VCaP (cell line): Measurements from ENCODE around the gene CDC73.

Experiments
- H3K27ac ChIP-seq: fragments of 450-650 bp; 2 replicates; pipeline ENCODE4 v1.5.1; 2017
- TF ChIP-seq, protein P1 (sequence below): fragments of 450-650 bp; conservative IDR thresholded peaks from 2 replicates; pipeline ENCODE4 v1.5.1; 2017; ENCODE audit warnings: mild to moderate bottlenecking, moderate library complexity

CDC73 gene

DNA sequence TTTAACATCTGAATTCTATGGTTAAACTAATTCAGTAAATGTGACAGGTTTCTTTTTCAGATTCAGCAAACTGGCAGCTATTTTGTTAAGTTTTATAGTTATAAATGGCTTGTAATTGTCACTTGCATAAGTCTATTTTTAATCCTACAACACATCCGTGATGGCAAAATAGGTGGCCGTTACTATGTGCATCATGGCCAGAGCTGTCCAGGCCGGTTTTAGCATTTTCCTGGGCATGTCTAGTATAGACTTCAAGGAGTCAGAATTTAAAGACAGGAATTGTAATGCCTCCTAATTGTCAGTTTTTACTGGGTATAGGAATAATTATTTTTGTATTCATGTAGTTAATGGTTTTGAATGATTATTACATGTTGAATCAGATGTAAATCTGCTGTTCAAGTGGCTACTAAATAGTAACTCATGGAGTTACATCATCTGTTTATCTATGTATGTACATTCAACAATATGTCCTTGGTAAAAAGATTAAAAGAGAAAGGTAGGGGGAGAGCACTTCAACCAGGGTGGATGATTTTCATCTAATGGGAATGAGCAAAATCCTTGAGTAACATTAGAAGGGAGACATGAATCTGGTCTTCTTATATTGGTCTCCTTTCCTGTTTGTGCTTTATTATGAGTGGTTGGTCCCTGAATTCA, 67.7 kb downstream of the CDC73 start:
- TF ChIP-seq, protein P1, sequence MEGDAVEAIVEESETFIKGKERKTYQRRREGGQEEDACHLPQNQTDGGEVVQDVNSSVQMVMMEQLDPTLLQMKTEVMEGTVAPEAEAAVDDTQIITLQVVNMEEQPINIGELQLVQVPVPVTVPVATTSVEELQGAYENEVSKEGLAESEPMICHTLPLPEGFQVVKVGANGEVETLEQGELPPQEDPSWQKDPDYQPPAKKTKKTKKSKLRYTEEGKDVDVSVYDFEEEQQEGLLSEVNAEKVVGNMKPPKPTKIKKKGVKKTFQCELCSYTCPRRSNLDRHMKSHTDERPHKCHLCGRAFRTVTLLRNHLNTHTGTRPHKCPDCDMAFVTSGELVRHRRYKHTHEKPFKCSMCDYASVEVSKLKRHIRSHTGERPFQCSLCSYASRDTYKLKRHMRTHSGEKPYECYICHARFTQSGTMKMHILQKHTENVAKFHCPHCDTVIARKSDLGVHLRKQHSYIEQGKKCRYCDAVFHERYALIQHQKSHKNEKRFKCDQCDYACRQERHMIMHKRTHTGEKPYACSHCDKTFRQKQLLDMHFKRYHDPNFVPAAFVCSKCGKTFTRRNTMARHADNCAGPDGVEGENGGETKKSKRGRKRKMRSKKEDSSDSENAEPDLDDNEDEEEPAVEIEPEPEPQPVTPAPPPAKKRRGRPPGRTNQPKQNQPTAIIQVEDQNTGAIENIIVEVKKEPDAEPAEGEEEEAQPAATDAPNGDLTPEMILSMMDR = no peak
- H3K27ac ChIP-seq = no peak overlapping the region

DNA sequence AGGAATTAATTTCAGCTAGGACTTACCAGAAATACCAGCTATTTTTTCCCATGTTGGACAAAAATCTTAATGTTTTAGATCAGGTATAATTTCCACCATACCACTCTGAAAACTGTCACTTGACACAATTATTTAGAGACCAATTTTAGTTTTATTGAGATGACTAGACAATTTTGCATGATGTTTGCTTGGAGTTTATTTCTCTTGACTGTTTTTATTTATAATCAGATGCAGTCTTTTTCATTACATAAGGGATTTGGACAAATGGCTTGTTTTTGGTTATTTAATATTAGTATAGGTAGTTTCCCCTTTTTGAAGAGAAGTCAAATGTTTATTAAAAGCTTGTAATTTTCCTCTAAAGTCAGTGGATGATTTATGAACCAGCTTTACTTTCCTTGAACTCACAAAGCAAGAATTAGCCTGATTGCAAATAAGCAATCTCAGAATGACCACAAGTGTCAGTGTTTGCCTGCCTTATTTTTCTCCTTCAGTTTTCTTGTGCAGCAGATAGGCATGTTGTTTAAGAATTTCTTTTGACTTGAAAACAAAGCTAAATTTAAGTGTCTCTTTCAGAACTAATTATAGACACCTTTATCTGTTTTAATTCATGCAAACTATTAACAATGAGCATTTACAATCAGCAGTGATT, 68.4 kb downstream of the CDC73 start:
- TF ChIP-seq, protein P1 = peak; percentile 70
- H3K27ac ChIP-seq = no peak overlapping the region

DNA sequence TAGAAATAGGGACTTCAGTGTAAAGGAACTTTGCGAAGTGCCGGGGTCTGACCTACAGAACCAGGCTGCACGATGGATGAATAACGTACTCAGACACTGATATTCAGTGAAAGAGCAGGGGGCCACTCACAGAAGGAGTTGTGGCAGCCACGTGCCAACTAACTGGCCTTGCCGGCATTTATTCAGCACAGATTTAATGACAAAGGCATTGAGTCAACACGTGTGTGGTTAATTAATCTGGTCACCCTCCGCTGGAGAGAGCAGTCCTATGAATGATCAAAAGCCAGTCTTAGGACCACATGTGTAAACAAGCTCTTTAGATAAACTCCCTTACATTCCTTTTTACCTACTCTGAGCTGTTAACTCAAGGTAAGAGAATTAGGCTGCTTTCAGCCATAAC, 70.8 kb downstream of the CDC73 start:
- H3K27ac ChIP-seq = no peak overlapping the region
- TF ChIP-seq, protein P1 = no peak

DNA sequence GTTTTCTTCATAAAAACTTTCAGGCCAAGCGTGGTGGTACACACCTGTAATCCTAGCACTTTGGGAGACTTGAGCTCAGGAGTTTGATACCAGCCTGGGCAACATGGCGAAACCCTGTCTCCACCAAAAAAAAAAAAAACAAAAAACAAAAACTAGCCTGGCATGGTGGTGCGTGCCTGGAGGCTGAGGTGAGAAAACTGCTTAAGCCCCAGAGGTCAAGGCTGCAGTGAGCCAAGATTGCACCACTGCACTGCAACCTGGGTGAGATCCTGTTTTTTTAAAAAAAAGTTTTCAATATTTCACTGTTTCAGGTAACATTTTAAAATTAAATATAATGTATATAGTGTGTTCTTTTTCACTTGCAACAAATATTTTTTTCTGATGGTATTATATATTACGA, 78.1 kb downstream of the CDC73 start:
- TF ChIP-seq, protein P1 = no peak
- no peak overlapping the region for H3K27ac ChIP-seq

DNA sequence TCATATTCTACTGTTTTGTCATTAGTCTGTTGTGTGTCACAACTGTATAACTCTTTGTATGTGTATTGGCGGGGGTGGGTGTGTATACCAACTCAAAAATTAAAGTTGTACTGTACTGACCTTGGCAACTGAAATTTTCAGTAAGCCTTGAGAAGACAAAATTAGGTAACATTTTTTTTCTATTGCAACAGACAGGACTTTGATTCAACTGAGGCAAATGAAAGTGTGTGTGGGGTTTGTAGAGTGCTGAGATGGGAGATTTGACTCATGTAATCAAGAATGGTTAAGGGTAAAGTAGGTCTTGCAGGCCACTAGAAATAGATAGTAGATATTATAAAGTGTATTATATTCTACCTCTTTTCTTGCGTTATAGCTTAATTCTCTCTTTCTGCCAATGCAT, 79.2 kb downstream of the CDC73 start:
- TF ChIP-seq, protein P1 = no peak

DNA sequence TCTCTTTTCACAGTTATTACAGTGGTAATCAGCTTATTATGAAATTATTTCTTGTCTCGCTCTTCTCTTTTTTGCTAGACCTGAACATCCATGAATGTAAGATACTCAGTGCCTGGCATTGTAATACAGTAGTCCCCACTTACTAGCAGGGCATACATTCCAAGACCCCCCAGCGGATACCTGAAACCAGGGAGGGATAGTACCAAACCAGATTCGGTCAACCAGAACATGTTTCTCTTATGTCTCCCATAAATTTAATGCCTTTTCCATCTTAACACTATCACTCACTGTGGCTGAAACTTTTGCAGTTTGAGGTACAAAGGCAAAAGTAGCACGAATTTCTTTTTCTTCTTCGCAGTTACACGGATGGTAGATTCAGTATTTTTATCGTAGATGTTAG, 89.2 kb downstream of the CDC73 start:
- no peak overlapping the region for H3K27ac ChIP-seq
- TF ChIP-seq, protein P1 = no peak

More for the DNA sequence above, 79.2 kb downstream of the CDC73 start:
- no peak overlapping the region for H3K27ac ChIP-seq

DNA sequence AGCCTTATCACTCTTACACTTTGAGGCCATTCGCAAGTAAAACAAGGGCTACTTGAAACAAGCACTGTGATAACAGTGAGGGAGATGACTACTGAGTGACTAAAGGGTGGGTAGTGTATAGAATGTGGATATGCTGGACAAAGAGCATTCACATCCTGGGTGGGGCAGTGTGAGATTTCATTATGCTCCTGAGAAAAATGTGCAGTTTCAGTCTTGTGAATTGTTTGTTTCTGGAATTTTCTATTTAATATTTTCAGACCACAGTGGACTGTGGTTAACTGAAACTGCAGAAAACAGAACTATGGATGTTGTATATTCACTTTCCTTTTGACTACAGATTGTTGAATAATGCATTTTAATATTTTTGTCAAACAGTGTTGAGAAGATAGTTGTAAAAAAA, 89.7 kb downstream of the CDC73 start:
- no peak overlapping the region for H3K27ac ChIP-seq

More for the DNA sequence above, 89.7 kb downstream of the CDC73 start:
- TF ChIP-seq, protein P1 = no peak
